ENCODE data around the gene FAM76A.

GRCh38 chr1:27689423-27690173, 36.2 kb upstream of the FAM76A start:
- TF ChIP-seq ZNF70 (CRISPR knock-in tag; IDR thresholded peaks at IDR 0.05) (no peak), RARB (CRISPR knock-in tag; IDR thresholded peaks at IDR 0.05) (no peak), TSHZ2 (CRISPR knock-in tag; IDR thresholded peaks at IDR 0.05) (no peak), PPARA (CRISPR knock-in tag; IDR thresholded peaks at IDR 0.05; ENCODE audit: borderline replicate concordance) (no peak), ZNF565 (CRISPR knock-in tag; conservative IDR thresholded peaks at IDR 0.05; ENCODE audit: low read depth) (no peak), PATZ1 (CRISPR knock-in tag; IDR thresholded peaks at IDR 0.05; ENCODE audit: borderline replicate concordance) (no peak), ISL1 (CRISPR knock-in tag; IDR thresholded peaks at IDR 0.05) (no peak), POU6F1 (CRISPR knock-in tag; IDR thresholded peaks at IDR 0.05; ENCODE audit: borderline replicate concordance, low read depth) (no peak)
